Uterus (tissue), 4 donors: ENCODE results near the gene SMIM33. TPM values are rescaled to one million over a fixed set of nuclear protein-coding genes. Genes with fewer than 3 reads are reported as not detected.

ENCODE experiments used
- DNase-seq, 2 donors: peaks; one replicate each; pipeline ENCODE4 v3.0.0-alpha.2; 2019 to 2020
- H3K27ac ChIP-seq, 2 donors: fragments of 200-600 bp; sonication (generic); 1 replicate in 1 of 2; 2 replicates in 1 of 2; pipeline ENCODE4 v1.5.1; 2016 to 2018
- H3K27me3 ChIP-seq, 2 donors: fragments of 200-600 bp; sonication (generic); one replicate each; pipeline ENCODE4 v1.5.1; 2018 to 2019; ENCODE audit warnings: control low read depth in 1 of 2
- H3K36me3 ChIP-seq, 2 donors: fragments of 200-600 bp; sonication (generic); one replicate each; pipeline ENCODE4 v1.5.1; 2019; ENCODE audit warnings: control low read depth in 1 of 2
- H3K4me1 ChIP-seq, 2 donors: fragments of 200-600 bp; sonication (generic); one replicate each; pipeline ENCODE4 v1.5.1; 2018 to 2019; ENCODE audit warnings: control low read depth in 1 of 2
- H3K4me3 ChIP-seq, 2 donors: fragments of 200-600 bp; sonication (generic); 1 replicate in 1 of 2; 2 replicates in 1 of 2; pipeline ENCODE4 v1.5.1; 2018 to 2019; ENCODE audit warnings: mild to moderate bottlenecking in 1 of 2
- H3K9me3 ChIP-seq, 2 donors: fragments of 200-600 bp; sonication (generic); one replicate each; pipeline ENCODE4 v1.5.1; 2019; ENCODE audit warnings: control low read depth in 1 of 2
- POLR2A ChIP-seq, 2 donors: fragments of 450-650 bp; IDR thresholded peaks; one replicate each; pipeline ENCODE4 v1.6.1; 2016; ENCODE audit warnings: antibody characterized with exemption in 2 of 2, mild to moderate bottlenecking in 1 of 2, moderate library complexity in 1 of 2
- intact Hi-C: fragments of 100-400 bp; cut with DNase I; formaldehyde crosslinking; loops from one replicate; pipeline ENCODE4 v1.15.1; 2023; ENCODE audit warnings: low total_unique reads
- total RNA-seq, 4 donors: library from RNA; depleted of rRNA in 3 of 4; stranded (reverse); fragments of >200 nt in 3 of 4; gene quantifications; one replicate each; pipeline versions ENCODE4 v1.1.0 to v1.2.4, GENCODE V29; 2014 to 2023
- TF ChIP-seq, protein P1 (sequence below), 4 experiments: fragments of 200-600 bp in 2 of 4; fragments of 450-650 bp in 2 of 4; sonication (generic) in 2 of 4; IDR thresholded peaks; one replicate each; pipeline ENCODE4 v1.5.1; 2016 to 2019; ENCODE audit warnings: antibody characterized with exemption in 4 of 4, mild to moderate bottlenecking in 2 of 4, moderate library complexity in 1 of 4
- donor health status: DM: yes; HTN: yes; CAD: no.

Gene SMIM33
- not detected for total RNA-seq

DNA sequence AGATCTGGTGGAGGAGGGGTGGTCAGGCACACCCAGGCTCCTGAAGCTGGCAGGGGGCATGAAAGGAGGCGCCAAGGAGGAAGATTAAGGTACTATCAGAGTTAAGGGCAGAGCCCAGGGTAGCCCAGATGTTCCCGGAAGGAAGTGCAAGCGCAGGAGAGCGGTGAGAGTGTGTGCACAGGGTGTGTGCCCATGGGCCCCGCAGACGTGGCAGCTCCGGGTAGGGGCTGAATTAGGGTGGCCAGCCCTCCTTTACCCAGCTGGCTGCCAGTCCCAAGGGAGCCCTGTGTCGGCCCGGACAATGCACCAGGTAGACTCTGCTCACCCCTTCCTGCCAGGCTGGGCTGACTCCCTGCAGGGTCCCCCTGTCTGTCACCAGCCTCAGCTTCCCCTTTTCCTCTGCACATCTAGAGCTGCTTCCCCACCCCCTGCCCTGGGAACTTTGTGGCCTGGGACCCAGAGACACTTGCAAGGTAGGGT, at the start of gene SMIM33:
SMIM33 (plus strand) TSS at position 184 of the 480 bp plus-strand sequence; CDS start at position 302, 118 bp downstream.
- Histone ChIP-seq H3K27ac (no peak within 1 kb of the TSS), H3K9me3 (no peaks in the 10 kb centered on the region), H3K27me3 (no peaks in the 10 kb centered on the region), H3K4me1 (no peaks in the 10 kb centered on the region), H3K36me3 (no peaks in the 10 kb centered on the region), H3K4me3 (no peak within 1 kb of the TSS)
- no peak for TF ChIP-seq POLR2A (IDR thresholded peaks at IDR 0.05)
- TF ChIP-seq, protein P1, sequence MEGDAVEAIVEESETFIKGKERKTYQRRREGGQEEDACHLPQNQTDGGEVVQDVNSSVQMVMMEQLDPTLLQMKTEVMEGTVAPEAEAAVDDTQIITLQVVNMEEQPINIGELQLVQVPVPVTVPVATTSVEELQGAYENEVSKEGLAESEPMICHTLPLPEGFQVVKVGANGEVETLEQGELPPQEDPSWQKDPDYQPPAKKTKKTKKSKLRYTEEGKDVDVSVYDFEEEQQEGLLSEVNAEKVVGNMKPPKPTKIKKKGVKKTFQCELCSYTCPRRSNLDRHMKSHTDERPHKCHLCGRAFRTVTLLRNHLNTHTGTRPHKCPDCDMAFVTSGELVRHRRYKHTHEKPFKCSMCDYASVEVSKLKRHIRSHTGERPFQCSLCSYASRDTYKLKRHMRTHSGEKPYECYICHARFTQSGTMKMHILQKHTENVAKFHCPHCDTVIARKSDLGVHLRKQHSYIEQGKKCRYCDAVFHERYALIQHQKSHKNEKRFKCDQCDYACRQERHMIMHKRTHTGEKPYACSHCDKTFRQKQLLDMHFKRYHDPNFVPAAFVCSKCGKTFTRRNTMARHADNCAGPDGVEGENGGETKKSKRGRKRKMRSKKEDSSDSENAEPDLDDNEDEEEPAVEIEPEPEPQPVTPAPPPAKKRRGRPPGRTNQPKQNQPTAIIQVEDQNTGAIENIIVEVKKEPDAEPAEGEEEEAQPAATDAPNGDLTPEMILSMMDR (IDR thresholded peaks at IDR 0.05) = no peak
- intact Hi-C loops = no loop called here
- no peak for DNase-seq

DNA sequence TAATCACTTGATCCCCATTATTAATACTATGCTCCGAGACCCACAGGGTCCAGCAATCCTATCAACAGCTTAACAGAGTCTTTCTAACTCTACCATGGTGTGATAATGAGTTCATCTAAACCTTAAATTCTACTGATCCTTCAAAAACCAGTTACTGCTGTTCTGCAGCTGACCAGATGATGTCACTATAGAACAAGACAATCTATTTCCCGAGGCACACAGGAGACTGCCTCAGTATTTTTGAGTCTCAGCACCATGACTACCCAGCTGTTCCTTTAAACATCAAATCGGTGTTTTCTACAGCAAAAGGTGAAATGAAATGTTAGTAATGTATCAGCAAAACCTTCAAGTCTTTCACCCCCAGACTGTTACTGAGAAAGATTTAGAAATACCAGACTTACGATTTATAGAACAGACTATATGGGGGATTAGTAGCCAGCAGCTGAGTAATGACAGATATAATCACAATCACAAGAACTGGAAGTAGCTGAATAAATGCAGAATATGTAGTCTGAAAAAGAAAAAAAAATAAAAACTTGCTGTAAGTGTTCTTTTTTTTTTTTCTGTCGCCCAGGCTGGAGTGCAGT, 48.4 kb upstream of the SMIM33 start:
- Histone ChIP-seq H3K9me3 (no peaks in the 10 kb centered on the region), H3K27ac (no peak overlapping the region), H3K4me3 (no peak overlapping the region), H3K27me3 (no peaks in the 10 kb centered on the region), H3K36me3 (no peaks in the 10 kb centered on the region), H3K4me1 (no peaks in the 10 kb centered on the region)
- DNase-seq = peak in 1 of 2 donors; percentile 46
- intact Hi-C loops = loop anchor here (10.0 kb wide), 1 partner anchor 342 kb away; no protein-coding TSS in a partner anchor
- TF ChIP-seq POLR2A (IDR thresholded peaks at IDR 0.05) = no peak
- TF ChIP-seq, protein P1 (IDR thresholded peaks at IDR 0.05) = peak; percentile 65 to 92 (median 80)

DNA sequence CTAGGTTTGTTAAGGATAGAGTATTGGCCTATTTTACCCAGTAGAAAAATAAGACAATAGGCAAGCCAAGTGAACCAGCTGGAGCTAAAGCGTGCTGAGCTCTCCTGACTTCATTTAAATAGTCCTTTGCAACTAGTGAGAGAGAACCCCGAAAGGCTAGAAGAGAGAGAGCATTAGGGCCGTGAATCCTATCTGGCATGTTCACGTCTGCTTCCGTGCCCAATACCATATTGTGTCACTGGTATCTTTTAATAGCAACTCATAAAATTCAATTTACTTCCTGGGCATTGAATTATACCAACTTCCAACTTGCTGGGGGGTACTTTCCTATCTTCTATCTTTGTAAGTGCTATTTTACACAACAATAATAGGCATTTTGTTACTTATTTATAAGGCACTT, 45.3 kb upstream of the SMIM33 start:
- TF ChIP-seq, protein P1 (IDR thresholded peaks at IDR 0.05) = no peak
- TF ChIP-seq POLR2A (IDR thresholded peaks at IDR 0.05) = no peak
- Histone ChIP-seq H3K4me3 (no peak overlapping the region), H3K4me1 (no peaks in the 10 kb centered on the region), H3K27me3 (no peaks in the 10 kb centered on the region), H3K36me3 (no peaks in the 10 kb centered on the region), H3K27ac (no peak overlapping the region), H3K9me3 (no peaks in the 10 kb centered on the region)
- intact Hi-C loops = loop anchor here (10.0 kb wide), 1 partner anchor 339 kb away; no protein-coding TSS in a partner anchor
- no peak for DNase-seq

DNA sequence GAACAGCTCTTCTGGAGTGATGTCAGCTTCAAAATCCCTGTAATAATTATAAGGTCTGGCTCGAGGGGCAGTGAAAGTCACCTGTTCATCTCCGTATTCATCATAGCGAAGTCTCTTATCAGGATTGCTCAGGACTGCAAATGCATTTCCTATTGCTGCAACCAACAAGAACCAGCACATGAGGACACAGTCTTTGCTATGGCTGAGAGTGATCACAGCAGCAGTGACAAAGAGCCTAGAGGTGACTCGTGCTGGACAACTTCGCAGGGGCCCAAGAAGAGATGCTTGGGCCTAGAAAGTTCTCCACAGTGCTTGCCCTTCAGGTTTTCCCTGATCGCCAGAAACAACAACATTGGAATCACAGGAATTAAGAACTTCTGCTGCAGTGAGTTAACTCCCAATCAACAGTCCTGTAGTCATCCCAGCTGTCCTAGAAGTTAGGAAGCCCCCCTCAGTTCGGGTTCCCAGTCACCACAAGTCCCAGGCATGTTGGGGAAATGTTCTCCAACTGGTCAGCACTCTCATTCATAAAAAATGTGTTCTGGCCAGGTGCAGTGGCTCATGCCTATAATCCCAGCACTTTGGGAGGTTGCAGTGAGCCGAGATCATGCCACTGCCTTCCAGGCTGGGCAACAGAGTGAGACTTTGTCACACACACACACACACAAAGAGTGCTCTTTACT, 44.5 kb upstream of the SMIM33 start:
- Histone ChIP-seq H3K4me1 (no peaks in the 10 kb centered on the region), H3K36me3 (no peaks in the 10 kb centered on the region), H3K27ac (no peak overlapping the region), H3K27me3 (no peaks in the 10 kb centered on the region), H3K4me3 (no peak overlapping the region), H3K9me3 (no peaks in the 10 kb centered on the region)
- no peak for DNase-seq
- intact Hi-C loops = loop anchor here (10.0 kb wide), 1 partner anchor 338 kb away; no protein-coding TSS in a partner anchor
- TF ChIP-seq, protein P1 (IDR thresholded peaks at IDR 0.05) = no peak
- no peak for TF ChIP-seq POLR2A (IDR thresholded peaks at IDR 0.05)

DNA sequence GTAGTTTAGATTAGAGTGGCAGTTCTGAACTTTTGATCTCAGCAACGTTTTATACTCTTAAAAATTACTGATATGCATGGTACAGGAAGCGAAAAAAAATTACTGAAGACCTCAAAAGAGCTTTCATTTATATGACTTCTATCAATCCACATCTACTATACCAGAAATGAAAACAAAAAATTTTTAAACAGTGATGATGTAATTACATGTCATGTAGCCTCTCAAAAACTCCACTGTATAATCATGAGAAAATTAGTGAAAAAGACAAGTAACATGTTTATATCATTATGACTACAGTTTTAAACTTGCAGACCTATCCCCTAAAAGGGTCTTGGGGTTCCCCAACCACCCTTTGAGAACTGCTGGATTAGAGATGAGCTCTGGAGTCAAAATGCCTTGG, 40.8 kb upstream of the SMIM33 start:
- Histone ChIP-seq H3K27me3 (no peaks in the 10 kb centered on the region), H3K9me3 (no peaks in the 10 kb centered on the region), H3K4me1 (no peaks in the 10 kb centered on the region), H3K36me3 (no peaks in the 10 kb centered on the region), H3K27ac (no peak overlapping the region), H3K4me3 (no peak overlapping the region)
- TF ChIP-seq, protein P1 (IDR thresholded peaks at IDR 0.05) = no peak
- no peak for TF ChIP-seq POLR2A (IDR thresholded peaks at IDR 0.05)
- no peak for DNase-seq
- intact Hi-C loops = no loop called here
